ENCODE results near the gene SNRPN. TPM values are rescaled to one million over a fixed set of nuclear protein-coding genes. Genes with fewer than 3 reads are reported as not detected.

The SNRPN gene
- total RNA-seq, 1 donor from 2014 or later: 189 TPM

Other genes starting within 250 kb of the SNRPN start
- gene SNURF, start within 50 bp of the SNRPN start, total RNA-seq: 0.63 and 4.6 TPM in 2 replicates

Measured in epithelial cell of proximal tubule (primary cell).